Vagina (tissue), 2 donors: Measurements from ENCODE around the gene CMTM1.

ENCODE experiments used
- CTCF ChIP-seq, 3 experiments: fragments of 450-650 bp in 2 of 3; fragments of 200-600 bp in 1 of 3; sonication (generic) in 1 of 3; IDR thresholded peaks; one replicate each; pipeline ENCODE4 v1.5.1; 2017 to 2019; ENCODE audit warnings: antibody characterized with exemption in 3 of 3, mild to moderate bottlenecking in 2 of 3, moderate library complexity in 2 of 3
- POLR2A ChIP-seq, 2 donors: fragments of 450-650 bp; IDR thresholded peaks; one replicate each; pipeline ENCODE4 v1.6.1; 2017; ENCODE audit warnings: antibody characterized with exemption in 2 of 2, mild to moderate bottlenecking in 2 of 2, moderate library complexity in 2 of 2
- POLR2AphosphoS5 ChIP-seq, 2 donors: sonication (generic); formaldehyde crosslinking; IDR thresholded peaks; one replicate each; pipeline ENCODE4 v1.9.0; 2017; ENCODE audit warnings: antibody characterized with exemption in 2 of 2, mild to moderate bottlenecking in 2 of 2, low read depth in 1 of 2; ENCODE audit not compliant: insufficient read depth in 1 of 2

DNA sequence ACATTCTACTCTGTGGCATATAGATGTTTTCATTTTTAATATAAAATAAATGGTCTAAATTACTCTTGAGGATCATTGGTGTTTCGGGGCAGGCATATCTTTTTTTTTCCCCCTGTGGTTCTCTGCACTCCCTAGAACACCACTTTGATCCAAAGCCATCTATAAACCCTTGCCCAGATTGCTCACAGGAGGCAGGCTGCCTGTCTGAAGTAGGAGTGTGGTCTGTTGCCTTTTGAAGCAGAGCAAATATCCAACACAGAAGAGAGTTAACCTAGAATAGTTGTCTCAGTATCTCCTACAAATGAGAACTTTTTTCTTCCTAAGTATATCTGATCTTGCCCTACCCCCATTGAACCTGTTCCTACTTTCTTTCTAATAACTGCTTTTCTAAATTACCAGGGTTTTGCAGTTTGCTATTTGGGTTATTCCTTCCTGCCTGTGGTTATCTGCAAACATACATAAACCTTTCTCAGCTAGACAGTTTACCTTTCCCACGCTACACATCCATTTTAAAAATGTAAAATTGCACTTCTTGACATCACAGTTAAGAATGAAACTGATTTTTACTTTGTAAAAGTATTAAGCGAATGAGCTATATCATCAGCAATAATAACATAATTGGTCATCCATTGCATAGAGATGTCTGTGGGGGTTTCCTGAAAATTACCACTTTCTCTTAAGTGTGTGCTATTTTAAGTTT is 4.7 kb upstream of the CMTM1 start:
- TF ChIP-seq CTCF (IDR thresholded peaks at IDR 0.05) = no peak
- TF ChIP-seq POLR2AphosphoS5 (IDR thresholded peaks at IDR 0.05; ENCODE audit: insufficient read depth in 1 of 2, low read depth in 1 of 2) = no peak
- no peak for TF ChIP-seq POLR2A (IDR thresholded peaks at IDR 0.05)
